ENCODE data around the gene SLC23A2.

The SLC23A2 gene

DNA sequence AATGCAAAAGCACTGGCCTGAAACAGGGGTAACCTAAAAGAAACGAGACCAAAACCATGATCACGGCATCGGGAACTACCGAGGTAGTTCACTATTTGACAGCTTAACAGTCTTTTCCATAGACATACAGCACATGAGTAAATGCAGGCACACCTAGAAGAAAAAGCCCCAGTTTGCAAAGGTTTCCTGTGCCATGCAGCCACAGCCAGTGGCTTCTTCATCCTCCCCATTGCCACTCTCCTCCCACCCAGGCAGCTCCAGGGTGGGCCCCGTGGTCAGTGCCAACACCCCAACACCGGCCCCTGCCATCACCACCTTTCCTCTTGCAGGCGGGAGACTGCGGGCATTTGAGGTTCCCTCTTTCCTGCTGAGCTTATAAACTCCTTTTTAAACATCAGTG is 115.4 kb downstream of the SLC23A2 start:
- TF ChIP-seq TAF1 (IDR thresholded peaks at IDR 0.05; ENCODE audit: borderline replicate concordance, insufficient read depth, low read length) (no peak), SIN3A (IDR thresholded peaks at IDR 0.05; ENCODE audit: borderline replicate concordance, insufficient read depth, low read length) (no peak), POLR2AphosphoS5 (IDR thresholded peaks at IDR 0.05; ENCODE audit: low read depth, low read length) (no peak), FOXP2 (optimal IDR thresholded peaks at IDR 0.05; ENCODE audit: borderline replicate concordance, extremely low read depth, extremely low read length, insufficient read depth) (no peak)
- TF ChIP-seq, protein P1, sequence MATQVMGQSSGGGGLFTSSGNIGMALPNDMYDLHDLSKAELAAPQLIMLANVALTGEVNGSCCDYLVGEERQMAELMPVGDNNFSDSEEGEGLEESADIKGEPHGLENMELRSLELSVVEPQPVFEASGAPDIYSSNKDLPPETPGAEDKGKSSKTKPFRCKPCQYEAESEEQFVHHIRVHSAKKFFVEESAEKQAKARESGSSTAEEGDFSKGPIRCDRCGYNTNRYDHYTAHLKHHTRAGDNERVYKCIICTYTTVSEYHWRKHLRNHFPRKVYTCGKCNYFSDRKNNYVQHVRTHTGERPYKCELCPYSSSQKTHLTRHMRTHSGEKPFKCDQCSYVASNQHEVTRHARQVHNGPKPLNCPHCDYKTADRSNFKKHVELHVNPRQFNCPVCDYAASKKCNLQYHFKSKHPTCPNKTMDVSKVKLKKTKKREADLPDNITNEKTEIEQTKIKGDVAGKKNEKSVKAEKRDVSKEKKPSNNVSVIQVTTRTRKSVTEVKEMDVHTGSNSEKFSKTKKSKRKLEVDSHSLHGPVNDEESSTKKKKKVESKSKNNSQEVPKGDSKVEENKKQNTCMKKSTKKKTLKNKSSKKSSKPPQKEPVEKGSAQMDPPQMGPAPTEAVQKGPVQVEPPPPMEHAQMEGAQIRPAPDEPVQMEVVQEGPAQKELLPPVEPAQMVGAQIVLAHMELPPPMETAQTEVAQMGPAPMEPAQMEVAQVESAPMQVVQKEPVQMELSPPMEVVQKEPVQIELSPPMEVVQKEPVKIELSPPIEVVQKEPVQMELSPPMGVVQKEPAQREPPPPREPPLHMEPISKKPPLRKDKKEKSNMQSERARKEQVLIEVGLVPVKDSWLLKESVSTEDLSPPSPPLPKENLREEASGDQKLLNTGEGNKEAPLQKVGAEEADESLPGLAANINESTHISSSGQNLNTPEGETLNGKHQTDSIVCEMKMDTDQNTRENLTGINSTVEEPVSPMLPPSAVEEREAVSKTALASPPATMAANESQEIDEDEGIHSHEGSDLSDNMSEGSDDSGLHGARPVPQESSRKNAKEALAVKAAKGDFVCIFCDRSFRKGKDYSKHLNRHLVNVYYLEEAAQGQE (IDR thresholded peaks at IDR 0.05; ENCODE audit: insufficient read depth in 1 of 2, low read depth in 2 of 2, low read length in 2 of 2) = no peak

DNA sequence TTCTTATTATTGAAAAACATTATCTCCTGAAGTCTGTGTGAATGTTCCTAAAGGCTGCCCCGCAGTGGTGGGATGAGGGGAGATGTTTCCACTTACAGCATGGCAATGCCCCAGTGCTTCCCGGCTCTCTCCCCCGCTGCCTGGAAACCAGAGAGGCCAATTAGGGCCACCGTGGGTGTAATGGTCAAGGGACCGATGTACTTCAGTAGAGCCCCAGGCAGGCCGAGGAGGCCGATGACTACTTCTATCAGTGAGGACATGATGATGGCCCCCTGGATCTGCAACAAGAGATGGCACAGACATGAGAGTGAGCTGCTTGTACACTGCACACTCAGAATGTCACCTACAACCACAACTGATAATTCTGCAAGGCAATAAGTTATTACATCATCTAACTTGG is 117.8 kb downstream of the SLC23A2 start:
- TF ChIP-seq POLR2AphosphoS5 (IDR thresholded peaks at IDR 0.05; ENCODE audit: low read depth, low read length) (no peak), FOXP2 (optimal IDR thresholded peaks at IDR 0.05; ENCODE audit: borderline replicate concordance, extremely low read depth, extremely low read length, insufficient read depth) (no peak), TAF1 (IDR thresholded peaks at IDR 0.05; ENCODE audit: borderline replicate concordance, insufficient read depth, low read length) (no peak), SIN3A (IDR thresholded peaks at IDR 0.05; ENCODE audit: borderline replicate concordance, insufficient read depth, low read length) (no peak)
- TF ChIP-seq, protein P1 (IDR thresholded peaks at IDR 0.05; ENCODE audit: insufficient read depth in 1 of 2, low read depth in 2 of 2, low read length in 2 of 2) = no peak

DNA sequence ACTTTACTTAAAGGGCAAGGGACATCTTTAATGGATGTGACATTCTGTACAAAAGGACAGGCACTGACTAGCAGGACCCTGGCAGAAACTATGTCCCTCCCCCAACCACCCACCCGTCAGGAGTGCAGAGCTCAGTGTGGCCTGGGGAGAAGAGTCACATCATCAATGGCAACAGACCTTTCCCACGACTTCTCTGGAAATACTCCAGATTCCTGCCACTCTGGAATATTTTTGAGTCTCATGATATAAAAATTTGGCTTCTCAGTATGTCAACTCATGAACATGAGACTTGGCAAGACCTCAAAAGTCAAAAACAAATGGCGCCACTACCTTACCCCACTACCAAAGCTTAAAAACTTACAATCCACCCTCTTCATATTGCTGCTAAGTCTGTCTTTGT is 118.3 kb downstream of the SLC23A2 start:
- TF ChIP-seq SIN3A (IDR thresholded peaks at IDR 0.05; ENCODE audit: borderline replicate concordance, insufficient read depth, low read length) = no peak
- TF ChIP-seq TAF1 (IDR thresholded peaks at IDR 0.05; ENCODE audit: borderline replicate concordance, insufficient read depth, low read length) = no peak
- TF ChIP-seq, protein P1 (IDR thresholded peaks at IDR 0.05; ENCODE audit: insufficient read depth in 1 of 2, low read depth in 2 of 2, low read length in 2 of 2) = no peak
- TF ChIP-seq POLR2AphosphoS5 (IDR thresholded peaks at IDR 0.05; ENCODE audit: low read depth, low read length) = no peak
- TF ChIP-seq FOXP2 (optimal IDR thresholded peaks at IDR 0.05; ENCODE audit: borderline replicate concordance, extremely low read depth, extremely low read length, insufficient read depth) = no peak

DNA sequence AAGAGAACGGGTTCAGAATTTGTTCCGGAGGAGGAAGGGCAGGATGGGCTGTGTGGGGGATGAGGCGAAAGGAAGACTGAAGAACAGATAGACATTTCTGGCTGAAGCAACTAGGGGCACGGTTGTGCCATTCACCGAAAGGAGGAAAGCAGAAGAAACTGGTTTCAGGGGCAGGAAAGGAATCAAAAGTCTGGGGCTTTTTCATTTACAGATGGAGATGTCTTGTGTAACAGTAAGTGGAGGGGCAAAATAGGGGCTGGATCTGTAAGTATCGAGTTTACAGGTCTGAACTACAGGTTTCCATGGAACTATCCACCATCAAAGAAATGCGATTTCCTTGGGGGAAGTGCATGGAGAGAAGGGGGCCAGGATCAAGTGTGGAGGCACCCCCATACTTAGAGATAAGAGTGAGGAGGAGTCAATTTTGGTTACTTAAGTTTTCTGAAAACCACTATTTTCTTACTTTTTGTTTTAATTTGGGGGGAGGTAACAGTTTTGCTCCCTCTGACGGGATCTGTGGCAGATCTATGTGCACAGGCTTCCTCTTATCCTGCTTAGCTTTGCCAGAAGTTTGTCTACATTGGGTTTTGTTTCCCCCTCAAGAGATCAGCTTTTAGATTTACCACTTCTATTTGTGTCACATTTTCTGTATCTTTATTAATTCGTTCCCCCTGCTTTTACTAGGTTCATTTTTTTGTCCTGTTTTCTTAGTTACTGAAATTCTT is 120.1 kb downstream of the SLC23A2 start:
- TF ChIP-seq POLR2AphosphoS5 (IDR thresholded peaks at IDR 0.05; ENCODE audit: low read depth, low read length) = no peak
- no peak for TF ChIP-seq SIN3A (IDR thresholded peaks at IDR 0.05; ENCODE audit: borderline replicate concordance, insufficient read depth, low read length)
- no peak for TF ChIP-seq FOXP2 (optimal IDR thresholded peaks at IDR 0.05; ENCODE audit: borderline replicate concordance, extremely low read depth, extremely low read length, insufficient read depth)

DNA sequence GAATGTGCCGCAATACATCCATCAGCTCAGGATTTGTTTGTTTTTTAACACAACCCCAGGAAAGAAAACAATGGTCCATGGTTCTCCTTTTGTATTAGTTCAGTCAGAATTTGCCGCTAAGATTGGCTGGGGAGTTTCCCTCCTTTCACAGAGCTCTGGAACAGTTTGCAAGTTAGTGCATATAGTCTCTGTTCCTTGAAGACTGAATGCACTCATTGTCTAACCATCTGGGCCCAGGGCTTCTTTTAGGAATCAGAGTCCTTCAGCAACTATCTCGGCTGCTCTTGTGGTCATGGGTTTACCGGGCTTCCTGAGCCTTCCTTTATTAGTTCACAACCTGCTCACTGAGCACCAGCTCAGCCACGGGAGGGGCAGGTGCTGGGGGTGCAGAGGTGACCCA is 121.3 kb downstream of the SLC23A2 start:
- TF ChIP-seq, protein P1 (IDR thresholded peaks at IDR 0.05; ENCODE audit: insufficient read depth in 1 of 2, low read depth in 2 of 2, low read length in 2 of 2) = no peak
- TF ChIP-seq SIN3A (IDR thresholded peaks at IDR 0.05; ENCODE audit: borderline replicate concordance, insufficient read depth, low read length) (no peak), FOXP2 (optimal IDR thresholded peaks at IDR 0.05; ENCODE audit: borderline replicate concordance, extremely low read depth, extremely low read length, insufficient read depth) (no peak), TAF1 (IDR thresholded peaks at IDR 0.05; ENCODE audit: borderline replicate concordance, insufficient read depth, low read length) (no peak), POLR2AphosphoS5 (IDR thresholded peaks at IDR 0.05; ENCODE audit: low read depth, low read length) (no peak)

All from PFSK-1 (cell line).